ENCODE results near the gene R3HDM1.

- TF ChIP-seq CTCF (conservative IDR thresholded peaks at IDR 0.05; ENCODE audit: low read length) = no peak
- TF ChIP-seq EZH2phosphoT487 (IDR thresholded peaks at IDR 0.05; ENCODE audit: borderline replicate concordance, low read depth, low read length) = no peak
These were observed 19.2 kb upstream of the R3HDM1 start for GRCh38 chr2:135512099-135512498.
